HepG2 (cell line): ENCODE data around the gene CISD1. TPM values are rescaled to one million over a fixed set of nuclear protein-coding genes. Genes with fewer than 3 reads are reported as not detected.

ENCODE experiments used
- CCDC6 ChIP-seq: sonication (generic); formaldehyde crosslinking; IDR thresholded peaks from 2 replicates; pipeline ENCODE4 v1.8.1; 2022; ENCODE audit warnings: mild to moderate bottlenecking, missing genetic modification reagents, moderate library complexity
- DNMT1 ChIP-seq: sonication (generic); formaldehyde crosslinking; IDR thresholded peaks from 2 replicates; pipeline ENCODE4 v1.5.1; 2020; ENCODE audit warnings: mild to moderate bottlenecking, missing genetic modification reagents
- E2F1 ChIP-seq: sonication (generic); formaldehyde crosslinking; IDR thresholded peaks from 2 replicates; pipeline ENCODE4 v1.5.0; 2020; ENCODE audit warnings: missing genetic modification reagents
- ETV5 ChIP-seq: IDR thresholded peaks from 2 replicates; pipeline ENCODE4 v1.6.1; 2018; ENCODE audit warnings: missing biosample characterization, missing genetic modification reagents, inconsistent platforms, borderline replicate concordance
- FOXP1 ChIP-seq, 2 experiments: fragments of 450-650 bp in 1 of 2; IDR thresholded peaks; 2 replicates each; pipeline ENCODE4 v1.6.1; 2017 to 2018; ENCODE audit warnings: antibody characterized with exemption in 1 of 2
- FOXP4 ChIP-seq: sonication (generic); formaldehyde crosslinking; IDR thresholded peaks from 2 replicates; pipeline ENCODE4 v1.4.0; 2020; ENCODE audit warnings: missing genetic modification reagents
- HDAC2 ChIP-seq: sonication (generic); formaldehyde crosslinking; IDR thresholded peaks from 2 replicates; pipeline ENCODE4 v1.4.0; 2020; ENCODE audit warnings: missing genetic modification reagents
- KLF11 ChIP-seq: IDR thresholded peaks from 2 replicates; pipeline ENCODE4 v1.6.1; 2016; ENCODE audit warnings: missing compliant biosample characterization
- MIER3 ChIP-seq: IDR thresholded peaks from 2 replicates; pipeline ENCODE4 v1.6.1; 2016; ENCODE audit warnings: missing compliant biosample characterization, borderline replicate concordance
- MTERF4 ChIP-seq: sonication (generic); formaldehyde crosslinking; IDR thresholded peaks from 2 replicates; pipeline ENCODE4 v1.8.0; 2023; ENCODE audit warnings: mild to moderate bottlenecking, missing genetic modification reagents
- NR0B2 ChIP-seq: sonication (generic); formaldehyde crosslinking; IDR thresholded peaks from 2 replicates; pipeline ENCODE4 v1.4.0; 2020; ENCODE audit warnings: mild to moderate bottlenecking, missing genetic modification reagents
- REPIN1 ChIP-seq: sonication (generic); formaldehyde crosslinking; IDR thresholded peaks from 2 replicates; pipeline ENCODE4 v1.8.0; 2022; ENCODE audit warnings: missing genetic modification reagents, low read depth, mild to moderate bottlenecking, borderline replicate concordance
- SSRP1 ChIP-seq: IDR thresholded peaks from 2 replicates; pipeline ENCODE4 v1.6.1; 2016; ENCODE audit warnings: control low read depth
- TGIF2 ChIP-seq: IDR thresholded peaks from 2 replicates; pipeline ENCODE4 v1.6.1; 2016; ENCODE audit warnings: control low read depth, missing compliant biosample characterization
- ZMYM4 ChIP-seq: sonication (generic); formaldehyde crosslinking; IDR thresholded peaks from 2 replicates; pipeline ENCODE4 v1.8.1; 2023; ENCODE audit warnings: mild to moderate bottlenecking, missing genetic modification reagents
- ZNF549 ChIP-seq: sonication (generic); formaldehyde crosslinking; IDR thresholded peaks from 2 replicates; pipeline ENCODE4 v1.5.0; 2020; ENCODE audit warnings: missing genetic modification reagents
- ZNF883 ChIP-seq: sonication (generic); formaldehyde crosslinking; IDR thresholded peaks from 2 replicates; pipeline ENCODE4 v1.5.1; 2020; ENCODE audit warnings: mild to moderate bottlenecking, missing genetic modification reagents; ENCODE audit errors: not compliant biosample characterization
- ZSCAN12 ChIP-seq: sonication (generic); formaldehyde crosslinking; IDR thresholded peaks from 2 replicates; pipeline ENCODE4 v1.9.0; 2021; ENCODE audit warnings: mild to moderate bottlenecking, missing genetic modification reagents
- polyA plus RNA-seq, 8 experiments: library from polyadenylated mRNA; depleted of rRNA in 3 of 8; stranded (reverse) in 7 of 8; unstranded in 1 of 8; fragments of >200 nt; fragmentation: Illumina TruSeq in 4 of 8; extraction: Trizol in 4 of 8; gene quantifications; 2 replicates each; pipeline versions ENCODE4 v1.2.1 to v1.2.3, GENCODE V29; 2011 to 2016; ENCODE audit warnings: low read depth in 4 of 8, missing spikeins in 1 of 8, mixed read lengths in 1 of 8; ENCODE audit not compliant: insufficient read depth in 1 of 8
- total RNA-seq, 5 experiments: library from RNA; depleted of rRNA; stranded (reverse); fragments of >200 nt; fragmentation: Illumina TruSeq; extraction: Trizol; gene quantifications; 2 replicates each; pipeline ENCODE4 v1.2.3, GENCODE V29; 2016; ENCODE audit warnings: low read depth in 1 of 5

CISD1 gene
- total and polyA plus RNA-seq, 2 of the 13 experiments (the other 11 are each of a cell fraction or from before 2014, with no cell fraction given), result 63.4 to 78.9 TPM

GRCh38 chr10:58334817-58335305 lies 65.9 kb downstream of the CISD1 start, which contains the start of gene UBE2D1 (continued):
- TF ChIP-seq FOXP4 (CRISPR knock-in tag) (peak; percentile 31; the same call in 1 of the 2 replicates), DNMT1 (CRISPR knock-in tag) (0 out of 2 replicates have a peak, but pooled peaks have one; percentile 46), ZMYM4 (CRISPR knock-in tag) (peak; percentile 59), CCDC6 (peak; percentile 34; the same call in 1 of the 2 replicates), ZSCAN12 (CRISPR knock-in tag) (peak; percentile 79), E2F1 (peak; percentile 53; the same call in 1 of the 2 replicates), ETV5 (CRISPR knock-in tag) (peak; percentile 49; the same call in 1 of the 2 replicates), SSRP1 (CRISPR knock-in tag) (no peak), MIER3 (CRISPR knock-in tag) (no peak), ZNF883 (CRISPR knock-in tag) (peak; percentile 65), MTERF4 (CRISPR knock-in tag) (peak; percentile 53; the same call in 1 of the 2 replicates), ZNF549 (CRISPR knock-in tag) (peak; percentile 76; the same call in 1 of the 2 replicates), NR0B2 (peak; percentile 82), HDAC2 (peak; percentile 28; the same call in 1 of the 2 replicates), FOXP1 (IDR thresholded peaks at IDR 0.05) (no peak), FOXP1 (CRISPR knock-in tag; IDR thresholded peaks at IDR 0.05) (no peak), REPIN1 (CRISPR knock-in tag) (0 out of 2 replicates have a peak, but pooled peaks have one; percentile 57), TGIF2 (CRISPR knock-in tag) (no peak), KLF11 (CRISPR knock-in tag) (no peak)
